Endothelial cell of umbilical vein (primary cell): ENCODE data around the gene SAGE1. TPM values are rescaled to one million over a fixed set of nuclear protein-coding genes. Genes with fewer than 3 reads are reported as not detected.
"Not testable (repeated sequence)": the region's sequence is repeated elsewhere in the genome, so short reads cannot be mapped to it uniquely, and the experiment has no call there.

Experiments
- Bru-seq: library from RNA; stranded (reverse); fragments of 400-500 nt; gene quantifications from one replicate; lab custom pipeline; 2021; lab: Mats Ljungman, UMichigan
- BruChase-seq, 2 experiments: library from RNA; stranded (reverse); fragments of 400-500 nt; gene quantifications; one replicate each; lab custom pipeline; 2021; lab: Mats Ljungman, UMichigan
- BruUV-seq: library from RNA; stranded (reverse); fragments of 400-500 nt; replicated peaks from 2 replicates; lab custom pipeline; 2021; lab: Mats Ljungman, UMichigan
- CTCF ChIA-PET: fragments of 300-600, 350-600 bp; sonication (Branson Sonifier 250); formaldehyde crosslinking; loops from one replicate; lab custom pipeline; 2021; ENCODE audit warnings: antibody characterized with exemption, inconsistent platforms; lab: Charles Lee
- POLR2A ChIA-PET: fragments of 300-600, 350-600 bp; sonication (Branson Sonifier 250); formaldehyde crosslinking; loops from one replicate; lab custom pipeline; 2021; ENCODE audit warnings: antibody characterized with exemption, inconsistent platforms; lab: Charles Lee
- DNase-seq: peaks from one replicate; pipeline ENCODE4 v3.0.0-alpha.2; 2011; ENCODE audit warnings: low read depth, low spot score
- FAIRE-seq: peaks from 2 replicates; lab custom pipeline; 2011; peaks lifted over from hg19 to GRCh38; lab: Jason Lieb, UNC
- H2AFZ ChIP-seq: 2 replicates; pipeline ENCODE4 v1.6.0; 2012; ENCODE audit warnings: low read depth, low read length, control low read depth, inconsistent platforms
- H3K27ac ChIP-seq: 2 replicates; pipeline ENCODE4 v1.5.1; 2011; ENCODE audit warnings: low read depth, mild to moderate bottlenecking, control low read depth, low read length, moderate library complexity; ENCODE audit not compliant: insufficient read depth
- H3K27me3 ChIP-seq, 2 experiments: 2 replicates each; pipeline versions ENCODE4 v1.6.0 to v1.6.1; 2011; ENCODE audit warnings: low read length in 2 of 2, mixed read lengths in 1 of 2; ENCODE audit not compliant: control insufficient read depth in 2 of 2, insufficient read depth in 2 of 2
- H3K36me3 ChIP-seq, 2 experiments: 2 replicates in 1 of 2; 3 replicates in 1 of 2; pipeline ENCODE4 v1.5.1; 2011; ENCODE audit warnings: low read length in 2 of 2, mild to moderate bottlenecking in 1 of 2, moderate library complexity in 1 of 2; ENCODE audit not compliant: control insufficient read depth in 2 of 2, insufficient read depth in 2 of 2; ENCODE audit errors: extremely low read depth in 1 of 2
- H3K4me1 ChIP-seq: 3 replicates; pipeline ENCODE4 v1.5.1; 2011; ENCODE audit warnings: mild to moderate bottlenecking, low read length; ENCODE audit not compliant: control insufficient read depth, insufficient read depth; ENCODE audit errors: extremely low read depth
- H3K4me2 ChIP-seq: 2 replicates; pipeline ENCODE4 v1.6.1; 2011; ENCODE audit warnings: low read length, control low read depth, mixed read lengths; ENCODE audit not compliant: insufficient read depth
- H3K4me3 ChIP-seq, 3 experiments: fragments of 200-600 bp in 1 of 3; sonication (generic), shearing (Covaris generic) in 1 of 3; replicated peaks in 1 of 3; 2 replicates each; pipeline ENCODE4 v1.5.1; 2011 to 2016; ENCODE audit warnings: control low read depth in 3 of 3, low read length in 3 of 3, mild to moderate bottlenecking in 2 of 3, inconsistent platforms in 1 of 3, low read depth in 1 of 3, moderate library complexity in 1 of 3; ENCODE audit not compliant: insufficient read depth in 1 of 3
- H3K79me2 ChIP-seq: 2 replicates; pipeline ENCODE4 v1.6.0; 2012; ENCODE audit warnings: low read length, inconsistent platforms; ENCODE audit not compliant: control insufficient read depth, insufficient read depth
- H3K9ac ChIP-seq: replicated peaks from 2 replicates; pipeline ENCODE3; 2011; ENCODE audit warnings: low read length, control low read depth; ENCODE audit not compliant: insufficient read depth; ENCODE audit errors: extremely low read depth
- H3K9me1 ChIP-seq: replicated peaks from 3 replicates; pipeline ENCODE4 v1.6.0; 2011; ENCODE audit warnings: mild to moderate bottlenecking, low read length; ENCODE audit not compliant: control insufficient read depth, insufficient read depth; ENCODE audit errors: extremely low read depth
- H3K9me3 ChIP-seq: replicated peaks from 2 replicates; pipeline ENCODE4 v1.5.1; 2012; ENCODE audit warnings: low read length, inconsistent platforms; ENCODE audit not compliant: control insufficient read depth, insufficient read depth
- H4K20me1 ChIP-seq: replicated peaks from 2 replicates; pipeline ENCODE3; 2011; ENCODE audit warnings: mild to moderate bottlenecking, low read length; ENCODE audit not compliant: control insufficient read depth, insufficient read depth; ENCODE audit errors: extremely low read depth
- GATA2 ChIP-seq: IDR thresholded peaks from 2 replicates; pipeline ENCODE4 v1.7.0; 2011; ENCODE audit warnings: low read depth, mild to moderate bottlenecking, moderate library complexity, mixed read lengths, low read length; ENCODE audit not compliant: insufficient read length, insufficient read depth
- dilution Hi-C: fragments of 300-500 bp; cut with MboI; formaldehyde crosslinking; loops from one replicate; pipeline ENCODE4 v1.15.0; 2019; ENCODE audit warnings: low sequenced_read_pairs; ENCODE audit not compliant: extremely low pct_ligation_motif_present
- intact Hi-C: fragments of 100-400 bp; cut with micrococcal nuclease; formaldehyde crosslinking; loops from one replicate; pipeline ENCODE4 v1.10.0; 2022
- long read RNA-seq: library from polyadenylated mRNA; stranded (forward); transcript quantifications from one replicate; pipeline ENCODE4 v2.0.0, GENCODE V29; 2021
- polyA minus RNA-seq, 3 experiments: library from RNA; depleted of rRNA, polyadenylated mRNA; stranded (reverse); fragments of >200 nt; gene quantifications; 1 replicate in 1 of 3; 2 replicates in 2 of 3; pipeline ENCODE4 v1.2.3, GENCODE V29; 2011
- polyA plus RNA-seq, 4 experiments: library from polyadenylated mRNA; depleted of rRNA in 3 of 4; stranded (reverse) in 3 of 4; unstranded in 1 of 4; fragments of >200 nt; gene quantifications; 2 replicates each; pipeline versions ENCODE4 v1.2.1 to v1.2.3, GENCODE V29; 2011 to 2012; ENCODE audit warnings: missing spikeins in 1 of 4
- total RNA-seq: library from RNA; stranded (reverse); gene quantifications from 2 replicates; pipeline ENCODE4 v1.2.3, GENCODE V29; 2021
- TF ChIP-seq, protein P1 (sequence below): IDR thresholded peaks from 2 replicates; pipeline ENCODE4 v1.6.1; 2011; ENCODE audit not compliant: insufficient read depth, insufficient read length

SAGE1 gene, protein sequence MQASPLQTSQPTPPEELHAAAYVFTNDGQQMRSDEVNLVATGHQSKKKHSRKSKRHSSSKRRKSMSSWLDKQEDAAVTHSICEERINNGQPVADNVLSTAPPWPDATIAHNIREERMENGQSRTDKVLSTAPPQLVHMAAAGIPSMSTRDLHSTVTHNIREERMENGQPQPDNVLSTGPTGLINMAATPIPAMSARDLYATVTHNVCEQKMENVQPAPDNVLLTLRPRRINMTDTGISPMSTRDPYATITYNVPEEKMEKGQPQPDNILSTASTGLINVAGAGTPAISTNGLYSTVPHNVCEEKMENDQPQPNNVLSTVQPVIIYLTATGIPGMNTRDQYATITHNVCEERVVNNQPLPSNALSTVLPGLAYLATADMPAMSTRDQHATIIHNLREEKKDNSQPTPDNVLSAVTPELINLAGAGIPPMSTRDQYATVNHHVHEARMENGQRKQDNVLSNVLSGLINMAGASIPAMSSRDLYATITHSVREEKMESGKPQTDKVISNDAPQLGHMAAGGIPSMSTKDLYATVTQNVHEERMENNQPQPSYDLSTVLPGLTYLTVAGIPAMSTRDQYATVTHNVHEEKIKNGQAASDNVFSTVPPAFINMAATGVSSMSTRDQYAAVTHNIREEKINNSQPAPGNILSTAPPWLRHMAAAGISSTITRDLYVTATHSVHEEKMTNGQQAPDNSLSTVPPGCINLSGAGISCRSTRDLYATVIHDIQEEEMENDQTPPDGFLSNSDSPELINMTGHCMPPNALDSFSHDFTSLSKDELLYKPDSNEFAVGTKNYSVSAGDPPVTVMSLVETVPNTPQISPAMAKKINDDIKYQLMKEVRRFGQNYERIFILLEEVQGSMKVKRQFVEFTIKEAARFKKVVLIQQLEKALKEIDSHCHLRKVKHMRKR
- not detected in 2 replicates for total RNA-seq
- polyA plus RNA-seq, result not detected in 2 replicates
- polyA plus RNA-seq (2011; cell fraction: cytosol; rRNA removed), result not detected in 2 replicates
- not detected in 2 replicates for polyA plus RNA-seq (2011; cell fraction: nucleus; rRNA removed)
- polyA plus RNA-seq (2012), result not detected in 2 replicates
- polyA minus RNA-seq, result 0.51 and 0.73 TPM in 2 replicates
- not detected for polyA minus RNA-seq (2011; cell fraction: cytosol; rRNA and poly(A)+ RNA removed)
- not detected in 2 replicates for polyA minus RNA-seq (2011; cell fraction: nucleus; rRNA and poly(A)+ RNA removed)
- not detected for Bru-seq, nascent RNA
- not detected for BruChase-seq, experiment 1, labeled RNA remaining after a 6-hour chase
- BruChase-seq, experiment 2, labeled RNA remaining after a 2-hour chase, result not detected
- long read RNA-seq, result 0 reads

DNA sequence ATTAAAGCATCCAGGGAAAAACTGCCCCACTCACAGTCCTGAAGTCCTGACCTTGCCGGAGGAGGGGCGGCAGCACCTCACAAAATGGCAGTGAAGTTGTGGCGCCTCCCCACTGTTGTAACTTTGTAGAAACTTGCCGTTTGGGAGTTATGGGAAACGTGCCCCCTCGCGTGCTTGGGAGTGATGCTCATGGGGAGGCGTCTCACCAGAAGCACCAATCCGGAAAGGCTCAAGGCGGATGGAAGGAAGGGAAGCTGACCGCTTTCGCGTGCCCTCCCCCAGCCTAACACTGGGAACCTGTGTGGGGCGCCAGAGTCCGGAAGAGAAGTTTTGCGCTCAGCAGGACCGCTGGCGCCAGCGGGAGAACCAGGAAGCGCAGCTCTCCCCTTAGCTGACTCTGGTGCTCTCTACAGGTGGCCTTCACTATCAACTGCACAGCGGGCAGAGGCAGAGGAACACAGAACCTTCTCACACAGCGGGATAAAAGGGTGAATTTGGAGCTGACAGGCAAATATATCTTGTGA lies at the start of gene SAGE1, which contains the start of gene CT45A10:
Gene SAGE1, plus strand, starts transcription at position 423 of the 524 bp plus-strand sequence. CDS start 2,527 bp downstream, outside the sequence.
Gene CT45A10, minus strand, starts transcription at position 151 of the 524 bp plus-strand sequence. CDS start 8,100 bp downstream, outside the sequence.
- dilution Hi-C loops (no loop called here), intact Hi-C loops (no loop called here)
- H3K9me3 ChIP-seq, result no peaks in the 10 kb centered on the region
- TF ChIP-seq, protein P1, sequence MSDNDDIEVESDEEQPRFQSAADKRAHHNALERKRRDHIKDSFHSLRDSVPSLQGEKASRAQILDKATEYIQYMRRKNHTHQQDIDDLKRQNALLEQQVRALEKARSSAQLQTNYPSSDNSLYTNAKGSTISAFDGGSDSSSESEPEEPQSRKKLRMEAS, result no peak
- no peak for TF ChIP-seq GATA2
- H3K79me2 ChIP-seq, result no peaks in the 10 kb centered on the region
- POLR2A ChIA-PET, result no interaction called here
- no peaks in the 10 kb centered on the region for H3K4me1 ChIP-seq
- no peaks in the 10 kb centered on the region for H3K27me3 ChIP-seq
- CTCF ChIA-PET, result no interaction called here
- H4K20me1 ChIP-seq, result no peaks in the 10 kb centered on the region
- no TSS peak for BruUV-seq
- H2AFZ ChIP-seq, result no peak within 1 kb of the TSS
- DNase-seq (no peak), FAIRE-seq (no peak)
- no peak within 1 kb of the TSS for H3K9ac ChIP-seq
- H3K9me1 ChIP-seq, result no peaks in the 10 kb centered on the region
- H3K36me3 ChIP-seq, result no peaks in the 10 kb centered on the region
- H3K4me2 ChIP-seq, result no peak within 1 kb of the TSS
- no peak within 1 kb of the TSS for H3K27ac ChIP-seq
- no peak within 1 kb of the TSS for H3K4me3 ChIP-seq

DNA sequence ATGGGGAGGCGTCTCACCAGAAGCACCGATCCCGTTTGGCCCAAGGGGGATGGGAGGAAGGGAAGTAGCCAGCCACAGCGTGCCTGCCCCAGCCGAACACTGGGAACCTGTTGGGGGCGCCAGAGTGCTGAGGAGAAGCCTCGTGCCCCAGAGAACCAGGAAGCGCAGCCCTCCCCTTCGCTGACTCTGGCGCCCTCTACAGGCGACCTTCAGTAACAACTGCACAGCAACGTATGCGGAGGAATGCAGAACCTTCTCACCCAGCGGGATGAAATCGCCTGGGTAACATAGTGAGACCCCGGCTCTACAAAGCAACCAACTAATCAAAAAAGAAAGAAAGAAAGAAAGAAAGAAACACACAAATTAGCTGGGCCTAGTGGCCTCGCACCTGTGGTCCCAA lies 39.1 kb upstream of the SAGE1 start, which contains the start of gene CT45A8:
Gene CT45A8, minus strand, starts transcription at position 101 of the 400 bp plus-strand sequence. CDS start 3,755 bp downstream, outside the sequence.
- FAIRE-seq, H3K79me2 ChIP-seq, H4K20me1 ChIP-seq, H3K4me1 ChIP-seq, H3K9me3 ChIP-seq, CTCF ChIA-PET, H3K36me3 ChIP-seq, H3K9me1 ChIP-seq, intact Hi-C loops, H3K27me3 ChIP-seq, POLR2A ChIA-PET, H3K27ac ChIP-seq, BruUV-seq, dilution Hi-C loops, H2AFZ ChIP-seq, H3K9ac ChIP-seq, H3K4me2 ChIP-seq, H3K4me3 ChIP-seq, DNase-seq: not testable (repeated sequence)

DNA sequence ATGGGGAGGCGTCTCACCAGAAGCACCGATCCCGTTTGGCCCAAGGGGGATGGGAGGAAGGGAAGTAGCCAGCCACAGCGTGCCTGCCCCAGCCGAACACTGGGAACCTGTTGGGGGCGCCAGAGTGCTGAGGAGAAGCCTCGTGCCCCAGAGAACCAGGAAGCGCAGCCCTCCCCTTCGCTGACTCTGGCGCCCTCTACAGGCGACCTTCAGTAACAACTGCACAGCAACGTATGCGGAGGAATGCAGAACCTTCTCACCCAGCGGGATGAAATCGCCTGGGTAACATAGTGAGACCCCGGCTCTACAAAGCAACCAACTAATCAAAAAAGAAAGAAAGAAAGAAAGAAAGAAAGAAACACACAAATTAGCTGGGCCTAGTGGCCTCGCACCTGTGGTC lies 21.8 kb upstream of the SAGE1 start, which contains the start of gene CT45A9:
Gene CT45A9, minus strand, starts transcription at position 101 of the 400 bp plus-strand sequence. CDS start 3,751 bp downstream, outside the sequence.
- H3K36me3 ChIP-seq, H3K9me1 ChIP-seq, H3K27ac ChIP-seq, BruUV-seq, H3K27me3 ChIP-seq, CTCF ChIA-PET, H3K4me1 ChIP-seq, H3K9ac ChIP-seq, H2AFZ ChIP-seq, FAIRE-seq, H4K20me1 ChIP-seq, H3K4me3 ChIP-seq, H3K4me2 ChIP-seq, H3K9me3 ChIP-seq, DNase-seq, POLR2A ChIA-PET, intact Hi-C loops, dilution Hi-C loops, H3K79me2 ChIP-seq: not testable (repeated sequence)
